CD4-positive, alpha-beta T cell (primary cell): ENCODE results near the gene MTOR. TPM values are rescaled to one million over a fixed set of nuclear protein-coding genes. Genes with fewer than 3 reads are reported as not detected.

Experiments used
- ATAC-seq: fragments of 200-7000 bp; cut with Tn5 transposase; one replicate; pipeline ENCODE4 v1.10.0; 2022; ENCODE audit warnings: mild to moderate bottlenecking; ENCODE audit not compliant: poor library complexity
- CTCF ChIA-PET: fragments of 350-600 bp; sonication (Branson Sonifier 250); formaldehyde crosslinking; loops from one replicate; lab custom pipeline; 2021; ENCODE audit warnings: antibody characterized with exemption, inconsistent platforms; lab: Charles Lee
- POLR2A ChIA-PET: fragments of 350-600 bp; sonication (Branson Sonifier 250); formaldehyde crosslinking; loops from one replicate; lab custom pipeline; 2021; ENCODE audit warnings: antibody characterized with exemption, inconsistent platforms; lab: Charles Lee
- DNase-seq, 14 experiments: peaks; one replicate each; pipeline ENCODE4 v3.0.0-alpha.2; 2013 to 2020; ENCODE audit warnings: mixed read lengths in 2 of 14
- H3K27ac ChIP-seq, 2 donors: one replicate each; pipeline versions ENCODE4 v1.5.1 to v1.7.0; 2013; ENCODE audit warnings: low read length in 2 of 2, low read depth in 1 of 2, mild to moderate bottlenecking in 1 of 2
- H3K27me3 ChIP-seq, 2 experiments: 1 replicate in 1 of 2; 2 replicates in 1 of 2; pipeline versions ENCODE4 v1.6.1 to v1.7.0; 2013; ENCODE audit warnings: low read length in 2 of 2, control low read depth in 1 of 2, mild to moderate bottlenecking in 1 of 2, moderate library complexity in 1 of 2; ENCODE audit not compliant: insufficient read depth in 2 of 2, control insufficient read depth in 1 of 2
- H3K36me3 ChIP-seq: one replicate; pipeline ENCODE4 v1.6.1; 2013; ENCODE audit warnings: low read length, control low read depth; ENCODE audit not compliant: insufficient read depth
- H3K4me1 ChIP-seq: one replicate; pipeline ENCODE4 v1.6.1; 2013; ENCODE audit warnings: low read length, control low read depth; ENCODE audit not compliant: insufficient read depth
- H3K4me3 ChIP-seq: one replicate; pipeline ENCODE4 v1.5.1; 2013; ENCODE audit warnings: mild to moderate bottlenecking, low read length, moderate library complexity
- H3K9me3 ChIP-seq, 2 experiments: 1 replicate in 1 of 2; 2 replicates in 1 of 2; pipeline versions ENCODE4 v1.6.1 to v1.7.0; 2013; ENCODE audit warnings: low read length in 2 of 2, mild to moderate bottlenecking in 2 of 2, control low read depth in 1 of 2, moderate library complexity in 1 of 2; ENCODE audit not compliant: control insufficient read depth in 1 of 2, insufficient read depth in 1 of 2
- H3K27ac Mint-ChIP-seq: one replicate; pipeline ENCODE4 v1.8.0; 2020; ENCODE audit warnings: mixed read lengths
- H3K27me3 Mint-ChIP-seq: one replicate; pipeline ENCODE4 v1.8.0; 2021; ENCODE audit warnings: mixed read lengths
- H3K36me3 Mint-ChIP-seq: one replicate; pipeline ENCODE4 v1.8.0; 2021; ENCODE audit warnings: low read depth, mixed read lengths
- H3K4me1 Mint-ChIP-seq: one replicate; pipeline ENCODE4 v1.8.0; 2021; ENCODE audit warnings: low read depth, mixed read lengths
- H3K4me3 Mint-ChIP-seq: one replicate; pipeline ENCODE4 v1.8.0; 2020; ENCODE audit warnings: mild to moderate bottlenecking, mixed read lengths
- H3K9me3 Mint-ChIP-seq: one replicate; pipeline ENCODE4 v1.8.0; 2020; ENCODE audit warnings: mixed read lengths
- intact Hi-C, 2 experiments: fragments of 100-400 bp; cut with DNase I in 1 of 2; cut with micrococcal nuclease in 1 of 2; formaldehyde crosslinking; loops; one replicate each; pipeline versions ENCODE4 v1.15.1 to v1.9.0; 2023 to 2025; cut with DNase I, micrococcal nuclease
- total RNA-seq, 174 experiments: library from RNA in 2 of 174; stranded (reverse) in 2 of 174; gene quantifications; one replicate each; pipeline ENCODE4 v1.2.3 and lab custom pipeline; 2021 to 2026
- TF ChIP-seq, protein P1 (sequence below): fragments of 200-600 bp; IDR thresholded peaks from one replicate; pipeline ENCODE4 v1.8.0; 2022; ENCODE audit warnings: antibody characterized with exemption, mild to moderate bottlenecking

Gene MTOR
- total RNA-seq, 2 experiments from 2014 or later, result 27.3 to 28.9 TPM

DNA sequence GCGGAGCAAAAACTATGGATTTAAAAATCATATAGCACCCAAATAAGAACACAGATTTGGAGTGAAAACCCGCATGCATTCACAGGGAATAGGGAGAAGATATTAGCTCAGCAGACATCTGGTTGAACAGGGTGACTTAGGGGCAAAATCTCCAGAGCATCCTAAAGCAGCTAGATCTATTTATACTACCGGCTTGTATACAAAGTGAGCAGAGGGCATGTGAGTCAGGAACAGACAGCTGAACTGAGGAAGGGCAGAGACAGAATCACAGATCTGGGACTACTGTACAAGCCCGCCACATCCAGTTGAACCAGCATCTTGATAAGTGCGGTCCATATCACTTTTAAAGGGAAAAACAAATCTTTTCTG, 127.5 kb downstream of the MTOR start:
- no peak overlapping the region for H3K27ac Mint-ChIP-seq
- Histone ChIP-seq H3K36me3 (peaks cover 74% of the 10 kb centered on the region), H3K4me1 (no peaks in the 10 kb centered on the region), H3K27me3 (no peaks in the 10 kb centered on the region), H3K4me3 (no peak overlapping the region), H3K9me3 (no peaks in the 10 kb centered on the region), H3K27ac (no peak overlapping the region)
- no peaks in the 10 kb centered on the region for H3K27me3 Mint-ChIP-seq
- intact Hi-C loops, result no loop called here
- H3K4me1 Mint-ChIP-seq, result no peaks in the 10 kb centered on the region
- ATAC-seq (no peak), DNase-seq (no peak)
- TF ChIP-seq, protein P1, sequence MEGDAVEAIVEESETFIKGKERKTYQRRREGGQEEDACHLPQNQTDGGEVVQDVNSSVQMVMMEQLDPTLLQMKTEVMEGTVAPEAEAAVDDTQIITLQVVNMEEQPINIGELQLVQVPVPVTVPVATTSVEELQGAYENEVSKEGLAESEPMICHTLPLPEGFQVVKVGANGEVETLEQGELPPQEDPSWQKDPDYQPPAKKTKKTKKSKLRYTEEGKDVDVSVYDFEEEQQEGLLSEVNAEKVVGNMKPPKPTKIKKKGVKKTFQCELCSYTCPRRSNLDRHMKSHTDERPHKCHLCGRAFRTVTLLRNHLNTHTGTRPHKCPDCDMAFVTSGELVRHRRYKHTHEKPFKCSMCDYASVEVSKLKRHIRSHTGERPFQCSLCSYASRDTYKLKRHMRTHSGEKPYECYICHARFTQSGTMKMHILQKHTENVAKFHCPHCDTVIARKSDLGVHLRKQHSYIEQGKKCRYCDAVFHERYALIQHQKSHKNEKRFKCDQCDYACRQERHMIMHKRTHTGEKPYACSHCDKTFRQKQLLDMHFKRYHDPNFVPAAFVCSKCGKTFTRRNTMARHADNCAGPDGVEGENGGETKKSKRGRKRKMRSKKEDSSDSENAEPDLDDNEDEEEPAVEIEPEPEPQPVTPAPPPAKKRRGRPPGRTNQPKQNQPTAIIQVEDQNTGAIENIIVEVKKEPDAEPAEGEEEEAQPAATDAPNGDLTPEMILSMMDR, result no peak
- H3K4me3 Mint-ChIP-seq, result no peak overlapping the region
- H3K36me3 Mint-ChIP-seq, result peaks cover 93% of the 10 kb centered on the region
- no peaks in the 10 kb centered on the region for H3K9me3 Mint-ChIP-seq
- CTCF ChIA-PET, result interaction anchor here (1.5 kb wide), 1 partner anchor 508 kb away, joined by 4 read pairs; no protein-coding TSS in a partner anchor
- POLR2A ChIA-PET, result interaction anchor here (0.6 kb wide), 1 partner anchor 1306 kb away, joined by 5 read pairs; no protein-coding TSS in a partner anchor

DNA sequence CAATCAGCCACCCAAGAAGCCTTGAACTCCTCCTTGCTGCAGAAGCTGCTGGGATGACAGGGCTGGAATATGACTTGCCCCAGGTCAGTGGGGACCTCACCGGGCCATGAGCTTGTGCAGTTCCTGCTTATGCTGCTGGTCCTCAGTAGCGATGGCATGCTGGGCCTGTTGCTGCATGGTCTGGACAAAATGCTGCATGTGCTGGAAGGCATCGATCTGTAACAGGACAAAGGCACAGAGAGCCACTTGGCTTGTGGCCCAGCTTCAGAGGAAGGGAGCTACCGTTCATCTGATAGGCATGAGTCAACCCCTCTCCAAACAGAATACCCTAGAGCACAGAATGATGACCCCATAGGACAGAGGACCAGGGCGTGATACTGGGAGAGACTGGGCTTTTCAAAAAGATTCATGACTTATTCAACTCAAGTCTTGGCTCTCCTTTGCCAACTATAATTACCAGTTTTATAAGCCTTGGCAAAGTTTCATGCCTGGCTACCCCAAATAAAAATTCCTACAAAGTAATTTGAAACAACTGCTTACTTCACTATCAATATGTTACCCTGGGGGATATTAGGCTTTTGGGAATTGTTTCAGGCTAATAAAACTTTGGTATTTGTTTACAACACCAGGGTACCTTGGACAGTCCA, 128.0 kb downstream of the MTOR start:
- Histone ChIP-seq H3K9me3 (no peaks in the 10 kb centered on the region), H3K27ac (no peak overlapping the region), H3K36me3 (peaks cover 78% of the 10 kb centered on the region), H3K4me1 (no peaks in the 10 kb centered on the region), H3K4me3 (no peak overlapping the region), H3K27me3 (no peaks in the 10 kb centered on the region)
- no peak overlapping the region for H3K4me3 Mint-ChIP-seq
- TF ChIP-seq, protein P1, result no peak
- peaks cover 93% of the 10 kb centered on the region for H3K36me3 Mint-ChIP-seq
- DNase-seq, result no peak
- POLR2A ChIA-PET, result no interaction called here
- no peak for ATAC-seq
- H3K4me1 Mint-ChIP-seq, result no peaks in the 10 kb centered on the region
- no peak overlapping the region for H3K27ac Mint-ChIP-seq
- intact Hi-C loops, result no loop called here
- CTCF ChIA-PET, result interaction anchor here (0.7 to 1.5 kb wide), 2 partner anchors 97 to 508 kb away, joined by 3 to 4 read pairs; no protein-coding TSS in a partner anchor
- no peaks in the 10 kb centered on the region for H3K9me3 Mint-ChIP-seq
- H3K27me3 Mint-ChIP-seq, result no peaks in the 10 kb centered on the region

DNA sequence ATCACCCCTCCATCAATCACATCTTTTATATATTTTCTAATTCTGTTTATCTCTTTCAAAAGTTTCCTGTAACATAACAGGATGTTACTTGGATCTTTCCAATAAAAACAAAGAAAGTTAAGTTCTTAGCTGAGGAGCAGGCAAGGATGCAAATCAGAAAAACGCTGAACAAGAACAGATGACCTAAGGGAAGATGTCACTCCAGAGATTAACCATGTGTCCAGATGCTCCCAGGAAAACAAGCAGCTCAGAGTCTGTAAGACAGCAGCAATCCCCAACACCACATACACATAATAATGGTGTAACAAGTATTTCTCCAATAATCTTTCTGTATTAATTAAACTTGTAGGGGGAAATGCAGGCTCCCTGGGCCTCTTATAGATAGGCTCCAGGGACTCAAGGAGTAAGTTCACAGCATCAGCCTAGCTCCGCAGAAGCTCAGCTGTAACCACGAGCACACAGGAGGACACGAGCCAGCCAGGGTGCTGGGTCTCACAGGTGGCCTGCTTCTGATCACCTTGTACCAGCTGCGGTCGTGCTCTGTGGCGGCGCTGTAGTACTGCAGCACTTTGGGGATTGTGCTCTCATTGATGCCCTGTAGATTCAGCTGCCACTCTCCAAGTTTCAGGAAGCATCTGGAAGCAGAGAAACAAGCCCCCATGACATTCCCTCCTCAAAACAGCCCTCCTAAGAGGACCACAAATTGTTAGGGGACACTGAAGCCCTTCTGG, 129.6 kb downstream of the MTOR start:
- H3K4me3 Mint-ChIP-seq, result no peak overlapping the region
- H3K9me3 Mint-ChIP-seq, result no peaks in the 10 kb centered on the region
- H3K27ac Mint-ChIP-seq, result no peak overlapping the region
- Histone ChIP-seq H3K4me3 (no peak overlapping the region), H3K27ac (no peak overlapping the region), H3K9me3 (no peaks in the 10 kb centered on the region), H3K4me1 (no peaks in the 10 kb centered on the region), H3K36me3 (peaks cover 78% of the 10 kb centered on the region), H3K27me3 (no peaks in the 10 kb centered on the region)
- POLR2A ChIA-PET, result interaction anchor here (0.6 to 0.7 kb wide), 2 partner anchors 222 to 524 kb away, joined by 3 to 4 read pairs; no protein-coding TSS in a partner anchor
- H3K36me3 Mint-ChIP-seq, result peaks cover 93% of the 10 kb centered on the region
- CTCF ChIA-PET, result interaction anchor here (1.1 kb wide), 1 partner anchor 95 kb away, joined by 3 read pairs; no protein-coding TSS in a partner anchor
- intact Hi-C loops, result no loop called here
- ATAC-seq (no peak), DNase-seq (no peak)
- no peaks in the 10 kb centered on the region for H3K4me1 Mint-ChIP-seq
- no peaks in the 10 kb centered on the region for H3K27me3 Mint-ChIP-seq
- TF ChIP-seq, protein P1, result no peak
